ENCODE measurements around the gene SELENOM.

Gene SELENOM

DNA sequence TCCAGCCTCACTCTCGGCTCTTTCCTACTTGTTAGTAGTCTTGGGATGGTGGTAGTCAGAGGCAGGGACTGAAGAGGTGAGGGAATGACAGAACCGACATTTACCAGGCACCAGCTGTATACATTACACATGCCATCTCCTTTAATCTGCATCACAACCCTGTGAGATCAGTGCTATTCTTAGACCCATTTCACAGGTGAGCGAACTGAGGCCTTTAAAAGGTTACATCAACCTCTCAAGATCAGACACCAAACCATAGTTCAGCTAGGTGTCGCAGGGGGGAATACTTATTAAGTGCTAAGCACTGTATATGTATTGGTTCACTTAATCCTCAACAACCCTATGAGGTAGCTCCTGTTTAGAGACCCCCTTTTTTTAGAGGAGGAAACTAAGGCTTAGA, 27.3 kb upstream of the SELENOM start:
- H3K9me3 ChIP-seq (ENCODE audit: insufficient read depth, low read length, severe bottlenecking) = no peaks in the 10 kb centered on the region
- H3K4me1 ChIP-seq (ENCODE audit: insufficient read depth, low read length) = no peaks in the 10 kb centered on the region
- no peak for ATAC-seq (ENCODE audit: insufficient read depth, low read depth)
- H3K36me3 ChIP-seq (ENCODE audit: insufficient read depth, low read length) = no peaks in the 10 kb centered on the region
- no peaks in the 10 kb centered on the region for H3K79me2 ChIP-seq (ENCODE audit: insufficient read depth, low read length)
- H3K4me3 ChIP-seq (ENCODE audit: low read depth in 1 of 2, low read length in 2 of 2) = no peak overlapping the region
- no peak overlapping the region for H3K4me2 ChIP-seq (ENCODE audit: insufficient read depth, low read length)
- TF ChIP-seq EZH2 (IDR thresholded peaks at IDR 0.05; ENCODE audit: borderline replicate concordance, low read depth, low read length, severe bottlenecking) = no peak
- TF ChIP-seq, protein P1, sequence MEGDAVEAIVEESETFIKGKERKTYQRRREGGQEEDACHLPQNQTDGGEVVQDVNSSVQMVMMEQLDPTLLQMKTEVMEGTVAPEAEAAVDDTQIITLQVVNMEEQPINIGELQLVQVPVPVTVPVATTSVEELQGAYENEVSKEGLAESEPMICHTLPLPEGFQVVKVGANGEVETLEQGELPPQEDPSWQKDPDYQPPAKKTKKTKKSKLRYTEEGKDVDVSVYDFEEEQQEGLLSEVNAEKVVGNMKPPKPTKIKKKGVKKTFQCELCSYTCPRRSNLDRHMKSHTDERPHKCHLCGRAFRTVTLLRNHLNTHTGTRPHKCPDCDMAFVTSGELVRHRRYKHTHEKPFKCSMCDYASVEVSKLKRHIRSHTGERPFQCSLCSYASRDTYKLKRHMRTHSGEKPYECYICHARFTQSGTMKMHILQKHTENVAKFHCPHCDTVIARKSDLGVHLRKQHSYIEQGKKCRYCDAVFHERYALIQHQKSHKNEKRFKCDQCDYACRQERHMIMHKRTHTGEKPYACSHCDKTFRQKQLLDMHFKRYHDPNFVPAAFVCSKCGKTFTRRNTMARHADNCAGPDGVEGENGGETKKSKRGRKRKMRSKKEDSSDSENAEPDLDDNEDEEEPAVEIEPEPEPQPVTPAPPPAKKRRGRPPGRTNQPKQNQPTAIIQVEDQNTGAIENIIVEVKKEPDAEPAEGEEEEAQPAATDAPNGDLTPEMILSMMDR (IDR thresholded peaks at IDR 0.05; ENCODE audit: borderline replicate concordance, extremely low read depth, low read length, poor library complexity, severe bottlenecking) = no peak
- no peak overlapping the region for H2AFZ ChIP-seq (ENCODE audit: low read depth, low read length)
- H4K20me1 ChIP-seq (ENCODE audit: insufficient read depth, low read length) = no peaks in the 10 kb centered on the region
- H3K27me3 ChIP-seq (ENCODE audit: insufficient read depth, low read length, poor library complexity) = no peaks in the 10 kb centered on the region
- DNase-seq = no peak
- H3K9ac ChIP-seq (ENCODE audit: low read depth, low read length) = no peak overlapping the region
- no peak overlapping the region for H3K27ac ChIP-seq (ENCODE audit: low read length)

DNA sequence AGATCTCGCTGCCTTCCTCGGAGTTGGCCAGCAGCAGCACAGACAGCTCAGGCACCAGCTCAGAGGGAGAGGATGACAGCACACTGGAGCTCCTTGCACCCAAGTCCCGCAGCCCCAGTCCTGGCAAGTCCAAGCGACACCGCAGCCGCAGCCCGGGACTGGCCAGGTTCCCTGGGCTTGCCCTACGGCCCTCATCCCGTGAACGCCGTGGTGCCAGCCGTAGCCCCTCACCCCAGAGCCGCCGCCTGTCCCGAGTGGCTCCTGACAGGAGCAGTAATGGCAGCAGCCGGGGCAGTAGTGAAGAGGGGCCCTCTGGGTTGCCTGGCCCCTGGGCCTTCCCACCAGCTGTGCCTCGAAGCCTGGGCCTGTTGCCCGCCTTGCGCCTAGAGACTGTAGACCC, 26.5 kb upstream of the SELENOM start:
- no peaks in the 10 kb centered on the region for H3K9me3 ChIP-seq (ENCODE audit: insufficient read depth, low read length, severe bottlenecking)
- H3K36me3 ChIP-seq (ENCODE audit: insufficient read depth, low read length) = no peaks in the 10 kb centered on the region
- DNase-seq (no peak), ATAC-seq (ENCODE audit: insufficient read depth, low read depth) (no peak)
- H3K4me1 ChIP-seq (ENCODE audit: insufficient read depth, low read length) = no peaks in the 10 kb centered on the region
- no peaks in the 10 kb centered on the region for H3K79me2 ChIP-seq (ENCODE audit: insufficient read depth, low read length)
- no peaks in the 10 kb centered on the region for H4K20me1 ChIP-seq (ENCODE audit: insufficient read depth, low read length)
- H3K4me3 ChIP-seq (ENCODE audit: low read depth in 1 of 2, low read length in 2 of 2) = no peak overlapping the region
- H3K4me2 ChIP-seq (ENCODE audit: insufficient read depth, low read length) = no peak overlapping the region
- H3K9ac ChIP-seq (ENCODE audit: low read depth, low read length) = no peak overlapping the region
- H3K27me3 ChIP-seq (ENCODE audit: insufficient read depth, low read length, poor library complexity) = no peaks in the 10 kb centered on the region
- no peak overlapping the region for H3K27ac ChIP-seq (ENCODE audit: low read length)
- no peak overlapping the region for H2AFZ ChIP-seq (ENCODE audit: low read depth, low read length)
- TF ChIP-seq EZH2 (IDR thresholded peaks at IDR 0.05; ENCODE audit: borderline replicate concordance, low read depth, low read length, severe bottlenecking) = no peak
- TF ChIP-seq, protein P1 (IDR thresholded peaks at IDR 0.05; ENCODE audit: borderline replicate concordance, extremely low read depth, low read length, poor library complexity, severe bottlenecking) = no peak

DNA sequence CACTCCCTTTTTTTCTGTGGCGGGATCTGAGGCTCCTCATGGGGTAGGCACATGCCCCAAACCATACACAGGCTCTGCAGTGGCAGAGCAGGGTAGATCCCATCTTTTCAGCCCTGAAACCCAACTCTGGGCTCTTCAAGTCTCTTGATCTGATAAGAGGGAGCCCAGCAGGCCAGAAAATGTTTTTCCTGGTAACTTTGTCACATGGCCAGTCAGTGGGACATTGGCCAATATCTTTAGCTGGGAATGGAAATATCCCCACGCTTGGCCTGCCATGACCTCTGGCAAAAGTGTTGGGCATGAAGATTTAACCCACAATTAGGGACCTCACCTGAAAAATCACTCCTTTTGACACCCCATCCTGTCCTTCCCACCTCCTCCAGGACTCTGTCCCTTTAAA, 23.5 kb upstream of the SELENOM start:
- Histone ChIP-seq H3K4me2 (ENCODE audit: insufficient read depth, low read length) (no peak overlapping the region), H3K27me3 (ENCODE audit: insufficient read depth, low read length, poor library complexity) (no peaks in the 10 kb centered on the region)
- no peak for DNase-seq

More for the DNA sequence above, 23.5 kb upstream of the SELENOM start:
- H3K36me3 ChIP-seq (ENCODE audit: insufficient read depth, low read length) = no peaks in the 10 kb centered on the region
- no peaks in the 10 kb centered on the region for H3K4me1 ChIP-seq (ENCODE audit: insufficient read depth, low read length)
- no peak for ATAC-seq (ENCODE audit: insufficient read depth, low read depth)
- H3K27ac ChIP-seq (ENCODE audit: low read length) = no peak overlapping the region
- H3K4me3 ChIP-seq (ENCODE audit: low read depth in 1 of 2, low read length in 2 of 2) = no peak overlapping the region
- no peak overlapping the region for H2AFZ ChIP-seq (ENCODE audit: low read depth, low read length)
- H3K79me2 ChIP-seq (ENCODE audit: insufficient read depth, low read length) = no peaks in the 10 kb centered on the region
- TF ChIP-seq, protein P1 (IDR thresholded peaks at IDR 0.05; ENCODE audit: borderline replicate concordance, extremely low read depth, low read length, poor library complexity, severe bottlenecking) = no peak
- no peak overlapping the region for H3K9ac ChIP-seq (ENCODE audit: low read depth, low read length)
- H3K9me3 ChIP-seq (ENCODE audit: insufficient read depth, low read length, severe bottlenecking) = no peaks in the 10 kb centered on the region
- no peaks in the 10 kb centered on the region for H4K20me1 ChIP-seq (ENCODE audit: insufficient read depth, low read length)

Data from DND-41 (cell line).